T-cell (primary cell): Measurements from ENCODE around the gene JAG2. TPM values are rescaled to one million over a fixed set of nuclear protein-coding genes. Genes with fewer than 3 reads are reported as not detected.

ENCODE experiments used
- total RNA-seq, 35 experiments: library from RNA in 6 of 35; stranded (reverse) in 6 of 35; fragments of 120-200 nt in 1 of 35; gene quantifications; one replicate each; pipeline versions ENCODE4 v1.2.1 to v1.2.4 and lab custom pipeline; 2013 to 2026

JAG2 gene
- total RNA-seq, 5 donors from 2014 or later (not counting 1 experiment from before 2014, with no cell fraction given) = 0.76 to 1.9 (median 1.2) TPM

Other genes starting within 250 kb of the JAG2 start
- gene PLD4, start 243.9 kb downstream of the JAG2 start, total RNA-seq = 1 to 10 TPM in 4 of 5 donors, under 1 TPM in 1; 0.65 to 4.9 (median 3.9) TPM
- under 1 TPM in 3 of 5 donors, not detected in 2; 0.20 to 0.38 (median 0.22) TPM for gene AHNAK2, start 190.4 kb downstream of the JAG2 start, total RNA-seq
- gene CLBA1, start 183.0 kb downstream of the JAG2 start, total RNA-seq = 1 to 10 TPM; 1.2 to 3.4 (median 2.7) TPM
- 10 to 100 TPM; 13.0 to 20.1 (median 15.8) TPM for gene CDCA4, start 147.7 kb downstream of the JAG2 start, total RNA-seq
- 10 to 100 TPM; 47.0 to 58.0 (median 49.7) TPM for gene GPR132, start 103.3 kb downstream of the JAG2 start, total RNA-seq
- 10 to 100 TPM; 10.0 to 25.5 (median 20.2) TPM for gene NUDT14, start 12.5 kb upstream of the JAG2 start, total RNA-seq
- gene BTBD6, start 79.8 kb upstream of the JAG2 start, total RNA-seq = 10 to 100 TPM; 36.0 to 55.1 (median 43.3) TPM
- 10 to 100 TPM; 57.7 to 70.5 (median 66.5) TPM for gene BRF1, start 132.2 kb upstream of the JAG2 start, total RNA-seq
- 10 to 100 TPM; 70.9 to 86.9 (median 78.0) TPM for gene PACS2, start 146.0 kb upstream of the JAG2 start, total RNA-seq
- gene TEX22, start 229.8 kb upstream of the JAG2 start, total RNA-seq = 1 to 10 TPM in 4 of 5 donors, under 1 TPM in 1; 0.93 to 9.0 (median 6.0) TPM